ENCODE measurements around the gene DCBLD2.

GRCh38 chr3:98807561-98807960 is 93.9 kb downstream of the DCBLD2 start:
- TF ChIP-seq CTCF (conservative IDR thresholded peaks at IDR 0.05) = no peak
- TF ChIP-seq EZH2 (IDR thresholded peaks at IDR 0.05; ENCODE audit: low read depth) = no peak
